Adrenal gland (tissue), 12 donors: ENCODE data around the gene HNRNPA3. TPM values are rescaled to one million over a fixed set of nuclear protein-coding genes. Genes with fewer than 3 reads are reported as not detected.
"Not testable (repeated sequence)": the region's sequence is repeated elsewhere in the genome, so short reads cannot be mapped to it uniquely, and the experiment has no call there.

Experiments
- DNase-seq, 7 donors: peaks; one replicate each; pipeline ENCODE4 v3.0.0-alpha.2; 2019 to 2020
- H3K27ac ChIP-seq, 5 donors: fragments of 200-600 bp; sonication (generic) in 4 of 5; 1 replicate in 3 of 5; 2 replicates in 2 of 5; pipeline versions ENCODE4 v1.5.1 to v1.8.0; 2016 to 2020; ENCODE audit warnings: mild to moderate bottlenecking in 1 of 5
- H3K27me3 ChIP-seq: fragments of 200-600 bp; 2 replicates; pipeline ENCODE4 v1.8.0; 2021
- H3K36me3 ChIP-seq, 2 donors: fragments of 200-600 bp; replicated peaks in 1 of 2; 1 replicate in 1 of 2; 2 replicates in 1 of 2; pipeline versions ENCODE4 v1.5.1 to v1.8.0; 2018 to 2022
- H3K4me1 ChIP-seq, 2 donors: fragments of 200-600 bp; replicated peaks in 1 of 2; 1 replicate in 1 of 2; 2 replicates in 1 of 2; pipeline versions ENCODE4 v1.5.1 to v1.8.0; 2018 to 2021
- H3K4me3 ChIP-seq, 4 donors: fragments of 200-600 bp; sonication (generic) in 3 of 4; one replicate each; pipeline ENCODE4 v1.5.1; 2016 to 2018
- H3K9me3 ChIP-seq, 3 donors: fragments of 200-600 bp; sonication (generic) in 1 of 3; replicated peaks in 1 of 3; 1 replicate in 2 of 3; 2 replicates in 1 of 3; pipeline versions ENCODE4 v1.5.1 to v1.8.0; 2016 to 2021
- POLR2A ChIP-seq, 2 donors: fragments of 450-650 bp; IDR thresholded peaks; one replicate each; pipeline ENCODE4 v1.6.1; 2017; ENCODE audit warnings: antibody characterized with exemption in 2 of 2, mild to moderate bottlenecking in 2 of 2, moderate library complexity in 1 of 2
- WGBS, 4 donors: extraction: QIAGEN DNeasy Blood & Tissue Kit in 2 of 4; methylation state at CpG; one replicate each; pipeline versions ENCODE4 v1.1.5 to v1.1.7; 2013 to 2017; 5-methylcytosine and 5-hydroxymethylcytosine counted together
- intact Hi-C, 2 donors: fragments of 100-400 bp; cut with DNase I; formaldehyde crosslinking; loops; one replicate each; pipeline versions ENCODE4 v1.14.1 to v1.15.0; 2022 to 2023
- polyA plus RNA-seq, 3 donors: library from polyadenylated mRNA; stranded (reverse); fragments of 200-250 nt in 2 of 3; fragments of 350-450 nt in 1 of 3; fragmentation: Illumina TruSeq in 1 of 3; extraction: RNeasy Lipid Tissue Mini Kit (QIAGEN cat#74804) in 1 of 3; gene quantifications; one replicate each; pipeline ENCODE4 v1.2.3, GENCODE V29; 2013 to 2014
- total RNA-seq, 9 donors: library from RNA; depleted of rRNA in 4 of 9; stranded (reverse); fragments of >200 nt in 4 of 9; fragments of 120-200 nt in 1 of 9; fragmentation: NEBNext Ultra II Directional in 1 of 9; extraction: Animal tissue kit (Norgen Biotek cat#: 25700) in 1 of 9; gene quantifications; one replicate each; pipeline versions ENCODE4 v1.1.0 to v1.2.4, GENCODE V29; 2013 to 2023
- TF ChIP-seq, protein P1 (sequence below), 6 experiments: fragments of 450-650 bp in 4 of 6; fragments of 200-600 bp in 2 of 6; sonication (generic) in 1 of 6; IDR thresholded peaks; 1 replicate in 5 of 6; 2 replicates in 1 of 6; pipeline versions ENCODE4 v1.5.1 to v1.8.0; 2016 to 2021; ENCODE audit warnings: antibody characterized with exemption in 6 of 6, mild to moderate bottlenecking in 2 of 6, moderate library complexity in 1 of 6
- donor health status: healthy with polysubstance abuse.
- donor health status: Bipolar disorder and iron deficiency.
- donor health status: DM: yes; HTN: yes; CAD: no.
- donor health status: DM: no; HTN: no; CAD: no.
- donor health status: DM: no; HTN: no; CAD: no.
- donor health status: DM: yes; HTN: yes; CAD: no.

Gene HNRNPA3
- total and polyA plus RNA-seq, 12 donors = 22.6 to 223 (median 107) TPM

DNA sequence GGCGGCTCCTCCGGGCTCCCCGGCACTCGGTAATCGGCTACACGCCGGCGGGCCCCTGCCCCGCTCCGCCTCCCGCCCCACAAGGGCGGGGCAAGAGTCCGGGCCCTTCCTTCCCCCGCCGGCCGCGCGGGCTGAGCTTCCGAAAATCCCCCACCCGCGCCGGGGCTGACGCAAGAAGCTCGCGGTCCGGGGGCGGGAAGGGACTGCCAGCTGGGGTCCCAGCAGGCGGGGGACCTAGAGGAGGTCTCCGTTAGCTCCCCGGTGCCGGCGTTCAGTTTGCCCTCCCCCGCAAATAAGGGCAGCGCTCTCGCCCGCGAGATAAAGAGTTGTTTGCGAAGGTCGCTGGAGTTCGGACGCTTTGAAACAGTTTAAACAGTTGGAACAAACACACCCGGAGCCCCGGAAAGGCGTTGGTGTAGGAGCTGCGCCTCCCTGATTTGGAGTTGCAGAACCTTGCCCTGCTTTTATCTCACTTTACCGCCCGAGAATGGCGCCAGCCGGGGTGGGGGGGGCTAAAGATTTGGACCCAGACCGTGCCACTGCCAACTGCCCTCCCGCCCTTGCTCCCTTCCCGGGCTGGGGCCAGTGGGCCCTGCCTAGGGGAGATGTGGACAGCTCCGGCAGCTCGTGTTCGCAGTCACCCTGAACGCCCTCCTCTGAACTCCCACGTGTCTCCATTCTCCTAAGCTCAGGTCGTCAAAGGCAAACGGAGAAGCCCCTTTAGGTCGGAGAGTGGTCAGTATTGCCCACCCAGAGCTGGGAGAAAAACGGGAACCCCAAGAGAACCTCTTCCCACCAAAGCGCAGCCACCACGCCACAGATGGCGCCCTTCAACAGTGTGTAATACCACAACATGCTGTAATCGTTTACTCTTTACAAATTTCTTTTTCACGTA is 52.3 kb downstream of the HNRNPA3 start, which contains the start of gene NFE2L2:
TSS of gene NFE2L2 (minus strand) at position 35 of the 895 bp plus-strand sequence. CDS start 151 bp downstream, outside the sequence.
- no peaks in the 10 kb centered on the region for H3K9me3 ChIP-seq
- no peaks in the 10 kb centered on the region for H3K36me3 ChIP-seq
- intact Hi-C loops = loop anchor here (5.0 to 10.0 kb wide), 3 partner anchors 48 to 100 kb away; no protein-coding TSS in a partner anchor
- H3K27ac ChIP-seq = peak within 1 kb of the TSS; percentile 98 to 100 (median 99)
- no peaks in the 10 kb centered on the region for H3K27me3 ChIP-seq
- WGBS, 4 donors = 0 to 1% (median 1%) methylated on average over 27 to 66 of the region's 66 CpGs
- peaks cover 21 to 34% of the 10 kb centered on the region in 2 donors for H3K4me1 ChIP-seq
- TF ChIP-seq, protein P1, sequence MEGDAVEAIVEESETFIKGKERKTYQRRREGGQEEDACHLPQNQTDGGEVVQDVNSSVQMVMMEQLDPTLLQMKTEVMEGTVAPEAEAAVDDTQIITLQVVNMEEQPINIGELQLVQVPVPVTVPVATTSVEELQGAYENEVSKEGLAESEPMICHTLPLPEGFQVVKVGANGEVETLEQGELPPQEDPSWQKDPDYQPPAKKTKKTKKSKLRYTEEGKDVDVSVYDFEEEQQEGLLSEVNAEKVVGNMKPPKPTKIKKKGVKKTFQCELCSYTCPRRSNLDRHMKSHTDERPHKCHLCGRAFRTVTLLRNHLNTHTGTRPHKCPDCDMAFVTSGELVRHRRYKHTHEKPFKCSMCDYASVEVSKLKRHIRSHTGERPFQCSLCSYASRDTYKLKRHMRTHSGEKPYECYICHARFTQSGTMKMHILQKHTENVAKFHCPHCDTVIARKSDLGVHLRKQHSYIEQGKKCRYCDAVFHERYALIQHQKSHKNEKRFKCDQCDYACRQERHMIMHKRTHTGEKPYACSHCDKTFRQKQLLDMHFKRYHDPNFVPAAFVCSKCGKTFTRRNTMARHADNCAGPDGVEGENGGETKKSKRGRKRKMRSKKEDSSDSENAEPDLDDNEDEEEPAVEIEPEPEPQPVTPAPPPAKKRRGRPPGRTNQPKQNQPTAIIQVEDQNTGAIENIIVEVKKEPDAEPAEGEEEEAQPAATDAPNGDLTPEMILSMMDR (IDR thresholded peaks at IDR 0.05) = no peak
- peak; percentile 95 for TF ChIP-seq POLR2A (IDR thresholded peaks at IDR 0.05)
- H3K4me3 ChIP-seq = peak within 1 kb of the TSS; percentile 79 to 96 (median 84)
- DNase-seq = peak; percentile 89 to 93 (median 92)

DNA sequence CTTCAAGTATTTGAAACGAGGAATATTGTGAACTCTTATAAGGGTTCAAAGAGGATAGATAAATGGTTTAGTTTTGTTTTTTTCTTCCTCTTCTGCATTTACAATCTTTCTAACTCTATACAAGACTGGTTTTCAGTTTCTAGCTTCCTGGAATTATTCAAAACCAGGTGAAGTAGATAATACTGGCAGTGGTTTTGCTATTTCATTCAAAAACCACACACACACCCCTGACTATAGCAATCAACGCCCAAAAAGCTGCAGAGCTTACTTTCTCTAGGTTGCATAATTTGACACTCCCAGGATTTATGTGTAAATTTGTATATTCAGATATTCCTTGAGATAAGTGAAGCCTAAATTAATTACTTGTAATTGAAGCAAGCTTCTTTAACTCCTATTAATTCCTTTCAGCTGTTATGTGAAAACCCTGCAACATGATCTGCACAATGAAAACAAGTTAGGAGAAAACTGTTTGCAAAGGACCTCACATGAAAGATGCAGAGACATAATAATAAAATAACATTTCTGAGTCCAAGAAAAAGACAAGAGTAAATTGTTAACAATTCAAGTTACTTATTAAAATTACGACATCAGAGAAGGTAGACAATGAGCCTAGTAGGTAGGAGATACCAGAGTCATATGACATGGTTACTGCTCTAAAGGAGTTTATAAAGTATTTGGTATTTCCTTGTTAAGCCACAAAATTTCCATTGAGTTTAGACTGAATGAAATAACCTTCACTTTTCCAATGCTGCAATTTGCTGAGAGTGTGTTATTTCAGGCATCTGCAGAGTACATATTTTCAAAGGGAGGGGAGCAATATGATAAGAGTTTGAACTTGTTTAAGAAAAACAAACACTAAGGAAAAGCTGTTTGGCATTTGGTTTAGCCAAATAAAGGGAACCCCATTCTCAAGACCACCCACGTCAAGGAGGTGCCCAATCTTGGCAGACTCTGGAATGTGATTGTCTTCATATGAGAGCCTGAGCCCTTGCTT is 53.5 kb downstream of the HNRNPA3 start:
- intact Hi-C loops = loop anchor here in 1 of 2 donors (10.0 kb wide), 2 partner anchors 59 to 101 kb away; no protein-coding TSS in a partner anchor
- H3K27me3 ChIP-seq = no peaks in the 10 kb centered on the region
- WGBS, 4 donors = 16 to 31% (median 18%) methylated on average over 4 of the region's 4 CpGs
- peak overlapping the region in 1 of 4 donors; percentile 96 for H3K4me3 ChIP-seq
- TF ChIP-seq, protein P1 (IDR thresholded peaks at IDR 0.05) = no peak
- TF ChIP-seq POLR2A (IDR thresholded peaks at IDR 0.05) = no peak
- H3K4me1 ChIP-seq = peaks cover 12 to 23% of the 10 kb centered on the region in 2 donors
- no peaks in the 10 kb centered on the region for H3K9me3 ChIP-seq
- no peaks in the 10 kb centered on the region for H3K36me3 ChIP-seq
- peak overlapping the region; percentile 98 to 100 (median 99) for H3K27ac ChIP-seq
- no peak for DNase-seq

DNA sequence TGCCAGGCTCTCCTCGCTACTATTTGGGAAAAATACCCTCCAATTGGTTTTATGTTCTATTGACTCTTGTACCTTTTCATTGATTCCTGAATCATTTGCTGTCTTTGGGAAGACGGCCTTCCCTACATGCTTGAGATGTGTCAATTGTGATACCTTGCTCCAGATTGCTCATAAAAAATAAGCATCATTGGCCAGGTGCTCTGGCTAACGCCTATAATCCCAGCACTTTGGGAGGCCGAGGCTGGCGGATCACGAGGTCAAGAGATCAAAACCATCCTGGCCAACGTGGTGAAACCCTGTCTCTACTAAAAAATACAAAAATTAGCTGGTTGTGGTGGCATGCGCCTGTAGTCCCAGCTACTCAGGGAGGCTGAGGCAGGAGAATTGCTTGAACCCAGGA is 54.4 kb downstream of the HNRNPA3 start:
- not testable (repeated sequence) for H3K27me3 ChIP-seq, H3K27ac ChIP-seq, DNase-seq, H3K4me3 ChIP-seq, H3K9me3 ChIP-seq, H3K36me3 ChIP-seq
- 90 to 96% (median 93%) methylated on average over 8 of the region's 8 CpGs for WGBS, 4 donors
- H3K4me1 ChIP-seq = peaks cover 12 to 15% of the 10 kb centered on the region in 2 donors
- intact Hi-C loops = loop anchor here in 1 of 2 donors (10.0 kb wide), 2 partner anchors 58 to 102 kb away; no protein-coding TSS in a partner anchor

DNA sequence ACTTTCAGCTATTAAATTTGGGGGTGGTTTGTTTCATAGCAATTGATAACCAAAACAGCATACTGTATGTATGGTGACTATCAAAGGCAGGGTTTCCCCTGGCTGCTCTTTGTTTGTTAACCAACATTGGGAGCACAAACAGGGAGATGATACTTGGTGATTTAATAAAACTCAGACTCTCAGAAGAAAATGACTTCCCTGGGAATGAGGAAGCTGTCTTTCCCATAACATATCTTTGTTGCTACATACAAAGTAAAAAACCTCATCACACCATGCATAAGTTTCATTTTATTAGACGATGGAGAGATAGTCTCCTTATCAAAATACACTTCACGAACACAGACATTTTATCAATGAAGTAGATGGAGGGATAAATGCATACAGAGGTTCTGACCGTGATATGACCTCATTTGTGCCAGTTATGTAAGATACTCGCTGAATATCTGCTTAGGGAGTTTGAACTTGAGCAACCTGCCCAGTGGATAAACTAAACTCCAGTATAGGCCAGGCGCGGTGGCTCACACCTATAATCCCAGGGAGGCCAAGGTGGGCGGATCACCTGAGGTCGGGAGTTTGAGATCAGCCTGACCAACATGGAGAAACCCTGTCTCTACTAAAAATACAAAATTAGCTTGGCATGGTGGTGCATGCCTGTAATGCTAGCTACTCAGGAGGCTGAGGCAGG is 55.7 kb downstream of the HNRNPA3 start:
- intact Hi-C loops = loop anchor here in 1 of 2 donors (10.0 kb wide), 2 partner anchors 56 to 104 kb away; no protein-coding TSS in a partner anchor
- no peaks in the 10 kb centered on the region for H3K9me3 ChIP-seq
- no peak overlapping the region for H3K27ac ChIP-seq
- no peak overlapping the region for H3K4me3 ChIP-seq
- H3K4me1 ChIP-seq = peaks cover 12 to 15% of the 10 kb centered on the region in 2 donors
- H3K36me3 ChIP-seq = no peaks in the 10 kb centered on the region
- no peaks in the 10 kb centered on the region for H3K27me3 ChIP-seq
- TF ChIP-seq, protein P1 (IDR thresholded peaks at IDR 0.05) = no peak
- TF ChIP-seq POLR2A (IDR thresholded peaks at IDR 0.05) = no peak
- WGBS, 4 donors = 79 to 90% (median 86%) methylated on average over 8 of the region's 8 CpGs
- no peak for DNase-seq
